Measurements from ENCODE around the gene MST1. TPM values are rescaled to one million over a fixed set of nuclear protein-coding genes. Genes with fewer than 3 reads are reported as not detected.

MST1 gene
- total and polyA plus RNA-seq, 3 donors from 2014 or later = 60.3 to 73.4 (median 67.1) TPM

GRCh38 chr3:49666592-49666991 lies 22.7 kb downstream of the MST1 start:
- intact Hi-C loops (cut with DNase I; ENCODE audit: low total_unique reads) = no loop called here
- H3K27me3 ChIP-seq = no peaks in the 10 kb centered on the region
- no peak for TF ChIP-seq CTCF (IDR thresholded peaks at IDR 0.05)
- no peak for TF ChIP-seq POLR2A (IDR thresholded peaks at IDR 0.05)

GRCh38 chr3:49665822-49666519 lies 23.3 kb downstream of the MST1 start:
- Histone ChIP-seq H3K36me3 (ENCODE audit: low read depth, missing control alignments) (no peaks in the 10 kb centered on the region), H3K27me3 (no peaks in the 10 kb centered on the region), H3K4me1 (no peaks in the 10 kb centered on the region), H3K27ac (no peak overlapping the region), H3K4me3 (no peak overlapping the region), H3K9me3 (no peaks in the 10 kb centered on the region)
- TF ChIP-seq POLR2A (IDR thresholded peaks at IDR 0.05) (no peak), CTCF (IDR thresholded peaks at IDR 0.05) (no peak)
- no peak for DNase-seq
- intact Hi-C loops (cut with DNase I; ENCODE audit: low total_unique reads) = no loop called here
- WGBS, 2 donors = 87 to 93% methylated on average over 6 of the region's 6 CpGs

More at GRCh38 chr3:49666592-49666991, 22.7 kb downstream of the MST1 start:
- Histone ChIP-seq H3K4me3 (no peak overlapping the region), H3K9me3 (no peaks in the 10 kb centered on the region), H3K36me3 (ENCODE audit: low read depth, missing control alignments) (no peaks in the 10 kb centered on the region), H3K27ac (no peak overlapping the region), H3K4me1 (no peaks in the 10 kb centered on the region)
- 35 to 61% methylated on average over 6 to 8 of the region's 8 CpGs for WGBS, 2 donors
- no peak for DNase-seq

DNA sequence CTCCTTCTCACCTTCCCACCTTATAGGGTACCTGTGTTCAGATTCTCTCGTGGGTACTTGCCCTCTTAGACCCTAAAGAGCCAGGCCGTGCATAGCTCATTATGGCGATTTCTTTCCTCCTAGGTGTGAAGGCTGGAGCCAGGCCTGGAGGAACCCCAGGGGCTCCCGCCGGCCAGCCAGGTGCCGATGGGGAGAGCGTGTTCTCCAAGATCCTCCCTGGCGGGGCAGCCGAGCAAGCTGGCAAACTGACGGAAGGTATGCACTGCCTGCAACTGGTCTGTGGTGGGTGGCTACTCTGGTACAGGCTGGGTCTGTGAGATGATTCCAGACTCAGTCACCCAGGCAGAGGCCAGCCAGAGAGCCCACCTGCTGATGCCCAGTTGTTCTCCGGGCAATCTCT lies 25.0 kb downstream of the MST1 start:
- Histone ChIP-seq H3K4me1 (no peaks in the 10 kb centered on the region), H3K9me3 (no peaks in the 10 kb centered on the region), H3K4me3 (no peak overlapping the region), H3K36me3 (ENCODE audit: low read depth, missing control alignments) (no peaks in the 10 kb centered on the region), H3K27me3 (no peaks in the 10 kb centered on the region), H3K27ac (no peak overlapping the region)
- intact Hi-C loops (cut with DNase I; ENCODE audit: low total_unique reads) = no loop called here
- 95 to 100% methylated on average over 8 to 11 of the region's 11 CpGs for WGBS, 2 donors
- DNase-seq = no peak
- no peak for TF ChIP-seq POLR2A (IDR thresholded peaks at IDR 0.05)
- TF ChIP-seq CTCF (IDR thresholded peaks at IDR 0.05) = no peak

DNA sequence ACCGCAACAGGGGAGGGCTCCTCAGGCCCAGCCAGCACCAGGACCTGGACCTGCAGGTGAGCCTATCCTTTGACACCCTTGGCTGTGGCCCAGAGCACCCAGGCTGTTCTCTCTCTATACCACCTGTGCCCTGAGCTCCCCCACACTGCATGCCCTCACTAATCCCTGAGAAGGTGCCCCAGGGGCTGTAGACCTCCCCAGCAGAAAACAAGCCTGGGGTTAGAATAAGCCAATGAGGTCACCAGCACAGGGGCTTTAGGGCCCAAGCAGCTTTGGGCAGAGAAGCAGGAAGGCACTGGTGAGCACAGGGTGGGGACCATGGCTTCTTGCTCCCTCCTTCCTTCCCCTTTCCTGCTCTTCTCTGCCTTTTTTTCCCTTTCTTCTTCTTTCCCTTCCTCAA lies 25.4 kb downstream of the MST1 start:
- no peak overlapping the region for H3K27ac ChIP-seq
- intact Hi-C loops (cut with DNase I; ENCODE audit: low total_unique reads) = no loop called here
- no peak for TF ChIP-seq CTCF (IDR thresholded peaks at IDR 0.05)
- TF ChIP-seq POLR2A (IDR thresholded peaks at IDR 0.05) = no peak
- H3K9me3 ChIP-seq = no peaks in the 10 kb centered on the region
- no peak for DNase-seq
- H3K36me3 ChIP-seq (ENCODE audit: low read depth, missing control alignments) = no peaks in the 10 kb centered on the region
- no peaks in the 10 kb centered on the region for H3K4me1 ChIP-seq
- H3K4me3 ChIP-seq = no peak overlapping the region
- 88% methylated on average over 1 of the region's 1 CpG; no CpG with 5 or more reads in 1 of the 2 donors for WGBS, 2 donors
- no peaks in the 10 kb centered on the region for H3K27me3 ChIP-seq
